Gastroesophageal sphincter (tissue), 4 donors: Measurements from ENCODE around the gene KRT27. TPM values are rescaled to one million over a fixed set of nuclear protein-coding genes. Genes with fewer than 3 reads are reported as not detected.
A peak's percentile ranks its signal among the peaks of the same experiment; 100 is the strongest.

Experiments
- ATAC-seq: fragments of 150-250 bp; one replicate; pipeline ENCODE4 v1.9.1; 2016; ENCODE audit warnings: mild to moderate bottlenecking, moderate library complexity
- H3K27ac ChIP-seq, 4 donors: fragments of 200-600 bp; sonication (generic) in 3 of 4; 1 replicate in 3 of 4; 2 replicates in 1 of 4; pipeline ENCODE4 v1.5.1; 2016 to 2019
- H3K27me3 ChIP-seq: fragments of 200-600 bp; sonication (generic); one replicate; pipeline ENCODE4 v1.5.1; 2019
- H3K36me3 ChIP-seq, 2 donors: fragments of 200-600 bp; sonication (generic); one replicate each; pipeline ENCODE4 v1.5.1; 2019; ENCODE audit warnings: control low read depth in 1 of 2
- H3K4me1 ChIP-seq, 3 donors: fragments of 200-600 bp; sonication (generic); 1 replicate in 2 of 3; 2 replicates in 1 of 3; pipeline ENCODE4 v1.5.1; 2016 to 2019; ENCODE audit warnings: control low read depth in 2 of 3
- H3K4me3 ChIP-seq, 2 donors: fragments of 200-600 bp; sonication (generic); one replicate each; pipeline ENCODE4 v1.5.1; 2019; ENCODE audit warnings: mild to moderate bottlenecking in 1 of 2, moderate library complexity in 1 of 2
- H3K9me3 ChIP-seq, 3 donors: fragments of 200-600 bp; sonication (generic); one replicate each; pipeline ENCODE4 v1.5.1; 2017 to 2019; ENCODE audit warnings: control low read depth in 2 of 3
- EP300 ChIP-seq: sonication (generic); formaldehyde crosslinking; IDR thresholded peaks from one replicate; pipeline ENCODE4 v1.6.1; 2017; ENCODE audit warnings: antibody characterized with exemption, mild to moderate bottlenecking
- POLR2A ChIP-seq, 2 donors: fragments of 450-650 bp; IDR thresholded peaks; one replicate each; pipeline ENCODE4 v1.6.1; 2017; ENCODE audit warnings: antibody characterized with exemption in 2 of 2, mild to moderate bottlenecking in 2 of 2, moderate library complexity in 1 of 2
- POLR2AphosphoS5 ChIP-seq: sonication (generic); formaldehyde crosslinking; IDR thresholded peaks from one replicate; pipeline ENCODE4 v1.6.1; 2017; ENCODE audit warnings: antibody characterized with exemption
- WGBS, 2 donors: methylation state at CpG; one replicate each; pipeline ENCODE4 v1.1.5; 2018; ENCODE audit warnings: low coverage in 1 of 2; 5-methylcytosine and 5-hydroxymethylcytosine counted together
- total RNA-seq, 4 donors: library from RNA; depleted of rRNA; stranded (reverse); fragments of >200 nt; gene quantifications; one replicate each; pipeline ENCODE4 v1.1.0, GENCODE V29; 2016
- TF ChIP-seq, protein P1 (sequence below), 4 experiments: fragments of 200-600 bp in 2 of 4; fragments of 450-650 bp in 2 of 4; sonication (generic) in 1 of 4; IDR thresholded peaks; one replicate each; pipeline ENCODE4 v1.5.1; 2017 to 2019; ENCODE audit warnings: antibody characterized with exemption in 4 of 4, mild to moderate bottlenecking in 2 of 4, moderate library complexity in 2 of 4

The KRT27 gene
- total RNA-seq, 4 donors from 2014 or later, result not detected

DNA sequence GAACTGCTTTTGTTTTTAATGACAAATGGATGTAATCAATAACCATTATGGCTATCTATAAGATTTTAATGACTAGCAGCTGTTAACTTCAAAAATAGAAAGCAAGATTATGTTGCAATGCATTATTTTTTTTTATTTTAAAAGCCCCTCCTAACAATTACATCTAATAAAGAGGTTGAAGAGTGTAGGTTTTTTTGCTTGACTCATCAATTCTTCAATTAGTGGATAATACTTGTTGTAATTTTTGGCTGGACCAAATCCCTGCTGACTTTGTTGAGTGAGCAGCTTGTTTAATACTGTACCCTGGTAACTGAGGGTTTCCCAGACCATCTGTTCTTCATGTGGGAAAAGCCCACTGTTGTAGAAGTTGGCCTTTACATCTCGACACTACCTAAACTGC, 51.4 kb downstream of the KRT27 start:
- ATAC-seq, result no peak
- Histone ChIP-seq H3K36me3 (no peaks in the 10 kb centered on the region), H3K4me3 (no peak overlapping the region), H3K4me1 (no peaks in the 10 kb centered on the region), H3K9me3 (no peaks in the 10 kb centered on the region), H3K27ac (no peak overlapping the region), H3K27me3 (peaks cover 13% of the 10 kb centered on the region)
- WGBS, 2 donors, result 75 to 80% methylated on average over 1 of the region's 1 CpG
- TF ChIP-seq POLR2A (IDR thresholded peaks at IDR 0.05), result no peak
- no peak for TF ChIP-seq POLR2AphosphoS5
- no peak for TF ChIP-seq EP300
- TF ChIP-seq, protein P1, sequence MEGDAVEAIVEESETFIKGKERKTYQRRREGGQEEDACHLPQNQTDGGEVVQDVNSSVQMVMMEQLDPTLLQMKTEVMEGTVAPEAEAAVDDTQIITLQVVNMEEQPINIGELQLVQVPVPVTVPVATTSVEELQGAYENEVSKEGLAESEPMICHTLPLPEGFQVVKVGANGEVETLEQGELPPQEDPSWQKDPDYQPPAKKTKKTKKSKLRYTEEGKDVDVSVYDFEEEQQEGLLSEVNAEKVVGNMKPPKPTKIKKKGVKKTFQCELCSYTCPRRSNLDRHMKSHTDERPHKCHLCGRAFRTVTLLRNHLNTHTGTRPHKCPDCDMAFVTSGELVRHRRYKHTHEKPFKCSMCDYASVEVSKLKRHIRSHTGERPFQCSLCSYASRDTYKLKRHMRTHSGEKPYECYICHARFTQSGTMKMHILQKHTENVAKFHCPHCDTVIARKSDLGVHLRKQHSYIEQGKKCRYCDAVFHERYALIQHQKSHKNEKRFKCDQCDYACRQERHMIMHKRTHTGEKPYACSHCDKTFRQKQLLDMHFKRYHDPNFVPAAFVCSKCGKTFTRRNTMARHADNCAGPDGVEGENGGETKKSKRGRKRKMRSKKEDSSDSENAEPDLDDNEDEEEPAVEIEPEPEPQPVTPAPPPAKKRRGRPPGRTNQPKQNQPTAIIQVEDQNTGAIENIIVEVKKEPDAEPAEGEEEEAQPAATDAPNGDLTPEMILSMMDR (IDR thresholded peaks at IDR 0.05), result no peak

DNA sequence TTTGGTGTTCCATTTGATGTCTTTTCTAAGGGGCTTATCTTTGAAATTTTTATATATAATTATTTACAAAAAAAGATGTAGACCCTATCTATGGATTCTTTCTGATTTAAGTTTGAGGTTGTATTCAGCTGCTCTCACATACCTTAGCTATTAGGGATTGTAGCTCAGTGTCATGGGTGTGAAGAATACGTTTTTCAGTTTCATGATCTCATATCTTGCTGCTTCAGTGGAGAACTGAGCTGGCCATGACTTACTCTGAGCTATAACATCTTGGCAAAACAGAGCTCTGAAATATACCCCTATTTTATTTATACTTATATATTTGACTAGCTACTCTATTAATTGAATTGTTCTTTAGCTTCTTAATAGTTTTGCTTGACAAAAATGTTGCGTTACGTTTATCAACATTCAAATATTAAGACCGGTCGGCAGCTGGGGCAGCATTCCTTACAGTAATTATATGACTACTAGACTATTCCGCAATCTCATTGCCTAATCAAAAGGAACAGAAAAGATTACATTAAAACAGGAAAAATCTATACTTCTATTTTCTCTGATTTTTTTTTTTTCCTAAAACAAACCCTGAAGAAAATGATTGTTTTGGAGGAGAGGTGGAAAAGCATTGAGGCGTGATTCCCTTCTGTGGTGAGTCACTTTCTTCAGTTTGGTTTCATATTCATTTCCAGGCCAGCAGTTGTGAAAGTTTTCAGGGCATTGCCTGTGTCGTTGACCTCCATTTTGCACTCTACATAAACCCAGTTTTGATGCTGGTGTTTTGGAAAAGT, 54.7 kb downstream of the KRT27 start:
- 69 to 72% methylated on average over 6 to 8 of the region's 8 CpGs for WGBS, 2 donors
- no peak for TF ChIP-seq POLR2A (IDR thresholded peaks at IDR 0.05)
- TF ChIP-seq, protein P1 (IDR thresholded peaks at IDR 0.05), result no peak
- TF ChIP-seq EP300, result no peak
- no peak for TF ChIP-seq POLR2AphosphoS5
- Histone ChIP-seq H3K36me3 (no peaks in the 10 kb centered on the region), H3K9me3 (no peaks in the 10 kb centered on the region), H3K4me1 (no peaks in the 10 kb centered on the region), H3K27ac (no peak overlapping the region), H3K27me3 (peaks cover 23% of the 10 kb centered on the region), H3K4me3 (no peak overlapping the region)
- no peak for ATAC-seq

DNA sequence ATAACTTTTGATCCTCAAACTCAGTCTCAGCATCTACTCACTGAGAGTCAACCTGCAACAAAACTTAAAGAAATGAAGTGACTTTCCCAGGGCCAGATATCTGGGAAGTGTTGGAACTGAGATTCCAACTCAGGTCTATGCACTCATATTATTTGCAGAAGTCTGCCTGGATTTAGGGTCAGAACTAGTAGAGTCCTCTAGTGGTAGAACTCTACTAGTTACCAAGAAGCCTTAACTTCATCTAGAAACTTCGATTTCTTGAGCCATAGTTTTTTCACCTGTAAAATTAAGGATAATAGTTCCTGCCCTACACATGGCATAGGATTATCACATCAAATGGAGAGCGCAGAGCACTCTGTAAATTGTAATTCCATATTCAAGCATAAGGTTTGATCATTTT, 55.4 kb downstream of the KRT27 start:
- ATAC-seq, result no peak
- WGBS, 2 donors, result 54 to 67% methylated on average over 2 of the region's 2 CpGs
- no peaks in the 10 kb centered on the region for H3K4me1 ChIP-seq

More for the DNA sequence above, 55.4 kb downstream of the KRT27 start:
- no peaks in the 10 kb centered on the region for H3K9me3 ChIP-seq
- TF ChIP-seq, protein P1 (IDR thresholded peaks at IDR 0.05), result peak in 3 of 4 experiments; percentile 27 to 43 (median 31)
- no peak for TF ChIP-seq EP300
- peaks cover 23% of the 10 kb centered on the region for H3K27me3 ChIP-seq
- no peaks in the 10 kb centered on the region for H3K36me3 ChIP-seq
- no peak overlapping the region for H3K27ac ChIP-seq
- no peak overlapping the region for H3K4me3 ChIP-seq

Other genes with a start within 250 kb of the KRT27 start
- gene CCR7, start 217.1 kb downstream of the KRT27 start, total RNA-seq, result 1 to 10 TPM in 1 of 4 donors, under 1 TPM in 2, not detected in 1; 0.15 to 2.2 (median 0.35) TPM
- 100 to 1,000 TPM; 102 to 131 (median 109) TPM for gene SMARCE1, start 134.7 kb downstream of the KRT27 start, total RNA-seq
- 10 to 100 TPM in 1 of 4 donors, 1 to 10 TPM in 2, under 1 TPM in 1; 0.94 to 17.8 (median 1.8) TPM for gene KRT222, start 117.4 kb downstream of the KRT27 start, total RNA-seq
- gene KRT24, start 78.8 kb downstream of the KRT27 start, total RNA-seq, result 10 to 100 TPM in 1 of 4 donors, 1 to 10 TPM in 2, not detected in 1; 1.1 to 14.7 (median 1.2) TPM
- not detected for gene KRT25, start 27.2 kb downstream of the KRT27 start, total RNA-seq
- not detected for gene KRT26, start 10.3 kb downstream of the KRT27 start, total RNA-seq
- gene KRT28, start 17.4 kb upstream of the KRT27 start, total RNA-seq, result not detected
- 10 to 100 TPM in 3 of 4 donors, 1 to 10 TPM in 1; 5.1 to 14.3 (median 10.6) TPM for gene KRT10, start 40.1 kb upstream of the KRT27 start, total RNA-seq
- gene KRT12, start 84.7 kb upstream of the KRT27 start, total RNA-seq, result not detected
- not detected for gene KRT20, start 102.7 kb upstream of the KRT27 start, total RNA-seq
- 1 to 10 TPM in 1 of 4 donors, not detected in 3; 6.1 TPM for gene KRT23, start 155.1 kb upstream of the KRT27 start, total RNA-seq
- not detected for gene KRT39, start 184.4 kb upstream of the KRT27 start, total RNA-seq
- not detected for gene KRT40, start 201.8 kb upstream of the KRT27 start, total RNA-seq
- gene KRTAP3-3, start 211.6 kb upstream of the KRT27 start, total RNA-seq, result not detected
- not detected for gene KRTAP3-2, start 217.4 kb upstream of the KRT27 start, total RNA-seq
- not detected for gene KRTAP3-1, start 226.6 kb upstream of the KRT27 start, total RNA-seq
- gene KRTAP1-5, start 244.7 kb upstream of the KRT27 start, total RNA-seq, result not detected
- not detected for gene KRTAP1-4, start 247.6 kb upstream of the KRT27 start, total RNA-seq